GM23248 (cell line): ENCODE measurements around the gene PACS1. TPM values are rescaled to one million over a fixed set of nuclear protein-coding genes. Genes with fewer than 3 reads are reported as not detected.

Experiments used
- DNase-seq: peaks from one replicate; pipeline ENCODE4 v3.0.0-alpha.2; 2015
- H2AFZ ChIP-seq: fragments of 200-600 bp; sonication (generic); 2 replicates; pipeline ENCODE4 v1.6.1; 2016; ENCODE audit warnings: antibody characterized with exemption
- H3F3A ChIP-seq: fragments of 200-600 bp; sonication (generic); 2 replicates; pipeline ENCODE4 v1.6.1; 2016; ENCODE audit warnings: mild to moderate bottlenecking, antibody characterized with exemption, mixed run types; ENCODE audit not compliant: insufficient read depth
- H3K27ac ChIP-seq: fragments of 200-600 bp; sonication (generic); 2 replicates; pipeline ENCODE4 v1.5.1; 2016; ENCODE audit warnings: mild to moderate bottlenecking
- H3K27me3 ChIP-seq: fragments of 200-600 bp; sonication (generic); replicated peaks from 2 replicates; pipeline ENCODE4 v1.6.1; 2016; ENCODE audit warnings: mild to moderate bottlenecking; ENCODE audit not compliant: insufficient read depth
- H3K36me3 ChIP-seq: fragments of 200-600 bp; sonication (generic); 2 replicates; pipeline ENCODE4 v1.6.1; 2016; ENCODE audit warnings: low read depth, mild to moderate bottlenecking
- H3K4me1 ChIP-seq: fragments of 200-600 bp; sonication (generic); 2 replicates; pipeline ENCODE4 v1.6.1; 2016; ENCODE audit warnings: mild to moderate bottlenecking; ENCODE audit not compliant: insufficient read depth
- H3K4me2 ChIP-seq: fragments of 200-600 bp; sonication (generic); one replicate; pipeline ENCODE4 v1.6.1; 2016; ENCODE audit warnings: mild to moderate bottlenecking; ENCODE audit not compliant: unreplicated experiment
- H3K4me3 ChIP-seq: fragments of 200-600 bp; sonication (generic); 2 replicates; pipeline ENCODE4 v1.5.1; 2016; ENCODE audit warnings: mild to moderate bottlenecking
- H3K79me2 ChIP-seq: fragments of 200-600 bp; sonication (generic); 2 replicates; pipeline ENCODE4 v1.6.1; 2016; ENCODE audit warnings: mild to moderate bottlenecking; ENCODE audit not compliant: insufficient read depth
- H3K9ac ChIP-seq: fragments of 200-600 bp; sonication (generic); 2 replicates; pipeline ENCODE4 v1.6.1; 2016; ENCODE audit warnings: mild to moderate bottlenecking
- H3K9me2 ChIP-seq: fragments of 200-600 bp; sonication (generic); 2 replicates; pipeline ENCODE4 v1.6.1; 2016; ENCODE audit warnings: mixed run types, mild to moderate bottlenecking, moderate library complexity; ENCODE audit not compliant: insufficient read depth
- H3K9me3 ChIP-seq: fragments of 200-600 bp; sonication (generic); one replicate; pipeline ENCODE4 v1.6.1; 2017; ENCODE audit warnings: low read depth
- H4K20me1 ChIP-seq: fragments of 200-600 bp; sonication (generic); 2 replicates; pipeline ENCODE4 v1.6.0; 2016; ENCODE audit not compliant: insufficient read depth
- EZH2 ChIP-seq: fragments of 200-600 bp; sonication (generic); IDR thresholded peaks from 2 replicates; pipeline ENCODE4 v1.6.1; 2018; ENCODE audit warnings: antibody characterized with exemption, mild to moderate bottlenecking; ENCODE audit not compliant: insufficient read depth, poor library complexity, severe bottlenecking
- EZH2phosphoT487 ChIP-seq: fragments of 200-600 bp; sonication (generic); IDR thresholded peaks from 2 replicates; pipeline ENCODE4 v1.6.1; 2018; ENCODE audit warnings: antibody characterized with exemption, moderate library complexity, mild to moderate bottlenecking, low read depth; ENCODE audit not compliant: insufficient read depth
- WGBS, 2 experiments: methylation state at CpG; one replicate each; pipeline ENCODE4 v1.1.6; 2015 to 2017; ENCODE audit warnings: low lambda C conversion rate in 2 of 2, low coverage in 1 of 2; ENCODE audit errors: missing lambda C conversion rate in 2 of 2; 5-methylcytosine and 5-hydroxymethylcytosine counted together
- in situ Hi-C: fragments of 300-500 bp; cut with MboI; formaldehyde crosslinking; loops from 2 replicates; pipeline ENCODE4 v1.15.0; 2020
- polyA plus RNA-seq: library from polyadenylated mRNA; unstranded; fragments of >200 nt; fragmentation: Nextera tagmentation; extraction: Ambion mirVana; gene quantifications from 2 replicates; pipeline ENCODE4 v1.2.1, GENCODE V29; 2016
- total RNA-seq: library from RNA; depleted of rRNA; stranded (reverse); fragments of >200 nt; shearing (Covaris generic); gene quantifications from 2 replicates; pipeline ENCODE4 v1.2.3, GENCODE V29; 2014

The PACS1 gene
- total and polyA plus RNA-seq, 2 experiments from 2014 or later: 33.2 to 48.9 TPM

GRCh38 chr11:66126808-66127555 is 56.9 kb downstream of the PACS1 start:
- H3K27ac ChIP-seq: peak overlapping the region; percentile 99

GRCh38 chr11:66130978-66131377 is 60.9 kb downstream of the PACS1 start:
- no peaks in the 10 kb centered on the region for H4K20me1 ChIP-seq
- H3F3A ChIP-seq: peaks cover 27% of the 10 kb centered on the region
- H3K9me3 ChIP-seq: no peaks in the 10 kb centered on the region
- peaks cover 29% of the 10 kb centered on the region for H3K4me1 ChIP-seq
- H3K4me2 ChIP-seq: no peak overlapping the region
- H3K4me3 ChIP-seq: no peak overlapping the region
- no peak overlapping the region for H3K9ac ChIP-seq
- in situ Hi-C loops: no loop called here
- no peaks in the 10 kb centered on the region for H3K9me2 ChIP-seq
- 72 to 73% methylated on average over 3 of the region's 3 CpGs for WGBS, 2 experiments
- no peaks in the 10 kb centered on the region for H3K36me3 ChIP-seq
- no peak overlapping the region for H2AFZ ChIP-seq
- DNase-seq: no peak
- peaks cover 100% of the 10 kb centered on the region for H3K79me2 ChIP-seq
- H3K27me3 ChIP-seq: no peaks in the 10 kb centered on the region
- no peak overlapping the region for H3K27ac ChIP-seq
- TF ChIP-seq EZH2: no peak

More at GRCh38 chr11:66126808-66127555, 56.9 kb downstream of the PACS1 start:
- H3K36me3 ChIP-seq: no peaks in the 10 kb centered on the region
- peak overlapping the region; percentile 87 for H3K4me2 ChIP-seq
- in situ Hi-C loops: no loop called here
- H3K4me3 ChIP-seq: peak overlapping the region; percentile 57
- H3K9me2 ChIP-seq: no peaks in the 10 kb centered on the region
- no peaks in the 10 kb centered on the region for H3K27me3 ChIP-seq
- peaks cover 43% of the 10 kb centered on the region for H3F3A ChIP-seq
- peaks cover 100% of the 10 kb centered on the region for H3K79me2 ChIP-seq
- WGBS, 2 experiments: 11 to 12% methylated on average over 14 of the region's 14 CpGs
- H3K9ac ChIP-seq: peak overlapping the region; percentile 95
- peak overlapping the region; percentile 84 for H2AFZ ChIP-seq
- peaks cover 44% of the 10 kb centered on the region for H3K4me1 ChIP-seq
- peak; percentile 91 for DNase-seq
- no peak for TF ChIP-seq EZH2
- no peak for TF ChIP-seq EZH2phosphoT487
- H4K20me1 ChIP-seq: no peaks in the 10 kb centered on the region
- H3K9me3 ChIP-seq: no peaks in the 10 kb centered on the region

GRCh38 chr11:66131937-66132632 is 62.0 kb downstream of the PACS1 start:
- peaks cover 26% of the 10 kb centered on the region for H3K4me1 ChIP-seq
- H3K4me3 ChIP-seq: no peak overlapping the region
- H2AFZ ChIP-seq: no peak overlapping the region
- peaks cover 100% of the 10 kb centered on the region for H3K79me2 ChIP-seq
- no peaks in the 10 kb centered on the region for H3K27me3 ChIP-seq
- H3K9me3 ChIP-seq: no peaks in the 10 kb centered on the region
- no peak overlapping the region for H3K27ac ChIP-seq
- no peaks in the 10 kb centered on the region for H4K20me1 ChIP-seq
- WGBS, 2 experiments: 87 to 91% methylated on average over 7 of the region's 7 CpGs
- H3K36me3 ChIP-seq: no peaks in the 10 kb centered on the region
- no peak overlapping the region for H3K4me2 ChIP-seq
- peaks cover 29% of the 10 kb centered on the region for H3F3A ChIP-seq
- no peak for DNase-seq
- no peaks in the 10 kb centered on the region for H3K9me2 ChIP-seq
- no peak overlapping the region for H3K9ac ChIP-seq
- TF ChIP-seq EZH2phosphoT487: no peak
- no peak for TF ChIP-seq EZH2
- in situ Hi-C loops: no loop called here

DNA sequence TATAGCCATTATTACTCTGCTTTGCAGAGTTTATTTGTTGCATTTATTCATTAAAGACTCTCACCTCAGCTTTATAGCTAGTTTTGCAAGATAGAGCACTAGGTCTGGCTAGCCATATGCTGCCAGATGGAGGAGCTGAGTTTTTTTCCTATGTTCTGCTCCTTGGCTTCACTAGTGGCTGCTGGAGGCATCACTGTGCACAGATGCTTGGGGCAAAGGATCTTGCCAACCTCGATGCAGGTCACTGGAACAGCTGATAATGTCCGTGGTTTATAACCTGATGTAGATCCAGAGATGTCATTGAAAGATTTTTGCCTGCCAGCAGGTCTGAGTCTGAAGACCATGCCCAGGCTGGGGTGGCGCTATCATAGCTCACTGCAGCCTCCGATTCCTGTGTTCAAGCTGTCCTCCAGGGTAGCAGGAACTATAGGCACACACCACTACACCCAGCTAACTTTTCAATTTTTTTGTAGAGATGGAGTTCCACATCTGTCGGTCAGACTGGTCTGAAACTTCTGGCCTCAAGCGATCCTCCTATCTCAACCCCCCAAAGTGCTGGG is 63.2 kb downstream of the PACS1 start:
- H3K9me2 ChIP-seq: no peaks in the 10 kb centered on the region
- H3K36me3 ChIP-seq: no peaks in the 10 kb centered on the region
- no peaks in the 10 kb centered on the region; the same call in 1 of the 2 replicates for H4K20me1 ChIP-seq
- no peak overlapping the region for H3K4me3 ChIP-seq
- H3K9me3 ChIP-seq: no peaks in the 10 kb centered on the region
- H3K27ac ChIP-seq: no peak overlapping the region
- peaks cover 26% of the 10 kb centered on the region for H3K4me1 ChIP-seq
- H3K4me2 ChIP-seq: no peak overlapping the region
- 84 to 85% methylated on average over 6 of the region's 6 CpGs for WGBS, 2 experiments
- TF ChIP-seq EZH2 (no peak), EZH2phosphoT487 (no peak)
- no peak overlapping the region for H3K9ac ChIP-seq
- no peaks in the 10 kb centered on the region for H3K27me3 ChIP-seq
- in situ Hi-C loops: no loop called here
- H2AFZ ChIP-seq: no peak overlapping the region
- peaks cover 100% of the 10 kb centered on the region for H3K79me2 ChIP-seq
- H3F3A ChIP-seq: peaks cover 32% of the 10 kb centered on the region; the same call in 1 of the 2 replicates
- no peak for DNase-seq
